SK-N-SH (cell line): ENCODE measurements around the gene NKAIN1.
"Not testable (repeated sequence)": the region's sequence is repeated elsewhere in the genome, so short reads cannot be mapped to it uniquely, and the experiment has no call there.

Experiments used
- CTCF ChIP-seq: fragments of 200-600 bp; sonication (generic); IDR thresholded peaks from 2 replicates; pipeline ENCODE4 v1.6.1; 2017; ENCODE audit warnings: antibody characterized with exemption, mild to moderate bottlenecking, moderate library complexity
- ELF1 ChIP-seq: IDR thresholded peaks from 2 replicates; pipeline ENCODE4 v1.4.0; 2012
- IRF3 ChIP-seq: fragments of 150-350 bp; IDR thresholded peaks from 2 replicates; pipeline ENCODE4 v1.6.1; 2016; ENCODE audit warnings: mild to moderate bottlenecking, low read depth, low read length
- MAX ChIP-seq: IDR thresholded peaks from 2 replicates; pipeline ENCODE4 v1.4.0; 2012; ENCODE audit warnings: low read depth
- RAD21 ChIP-seq: IDR thresholded peaks from 2 replicates; pipeline ENCODE4 v1.6.1; 2012; ENCODE audit warnings: mild to moderate bottlenecking, low read length

GRCh38 chr1:31282426-31282825, 42.7 kb upstream of the NKAIN1 start:
- TF ChIP-seq CTCF, ELF1, RAD21, MAX, IRF3: not testable (repeated sequence)
